Stimulated activated CD8-positive, alpha-beta memory T cell treated with anti-CD3 and anti-CD28 coated beads, Interleukin-4, amount 100 ng/mL, for 1 hour (primary cell): ENCODE results near the gene ASPG.

Source experiments
- DNase-seq, 2 donors: peaks; one replicate each; pipeline ENCODE4 v3.0.0-alpha.2; 2020; ENCODE audit warnings: low read depth in 2 of 2, low spot score in 1 of 2

ASPG gene

GRCh38 chr14:104093366-104094055, 8.0 kb downstream of the ASPG start:
- DNase-seq = no peak

- no peak for DNase-seq
Observed at GRCh38 chr14:104094056-104094708, 8.7 kb downstream of the ASPG start.

GRCh38 chr14:104094709-104095425, 9.4 kb downstream of the ASPG start:
- peak; percentile 32 to 49 for DNase-seq

- DNase-seq = no peak
Observed at GRCh38 chr14:104095426-104096310, 10.2 kb downstream of the ASPG start.

GRCh38 chr14:104096318-104096717, 10.8 kb downstream of the ASPG start:
- no peak for DNase-seq

- DNase-seq = no peak
Observed at GRCh38 chr14:104096751-104097700, 11.5 kb downstream of the ASPG start.

- DNase-seq = no peak
Observed at GRCh38 chr14:104098272-104099095, 13.0 kb downstream of the ASPG start.

- DNase-seq = no peak
Observed at GRCh38 chr14:104099096-104100041, 13.9 kb downstream of the ASPG start.

- DNase-seq = no peak
Observed at GRCh38 chr14:104100171-104101085, 14.9 kb downstream of the ASPG start.

- DNase-seq = no peak
Observed at GRCh38 chr14:104101086-104101621, 15.7 kb downstream of the ASPG start.

GRCh38 chr14:104101651-104102281, 16.3 kb downstream of the ASPG start:
- DNase-seq = no peak

- DNase-seq = no peak
Observed at GRCh38 chr14:104102282-104102914, 16.9 kb downstream of the ASPG start.

- no peak for DNase-seq
Observed at GRCh38 chr14:104103061-104103445, 17.6 kb downstream of the ASPG start.

GRCh38 chr14:104103446-104104075, 18.1 kb downstream of the ASPG start:
- no peak for DNase-seq
